ENCODE measurements around the gene RPP30.

GRCh38 chr10:90923111-90923731 is 51.4 kb downstream of the RPP30 start:
- TF ChIP-seq EZH2 (IDR thresholded peaks at IDR 0.05; ENCODE audit: insufficient read depth, poor library complexity, severe bottlenecking): no peak
- TF ChIP-seq EZH2phosphoT487 (IDR thresholded peaks at IDR 0.05; ENCODE audit: insufficient read depth, low read depth): no peak

Data from GM23248 (cell line).